ENCODE data around the gene HK3.

DNA sequence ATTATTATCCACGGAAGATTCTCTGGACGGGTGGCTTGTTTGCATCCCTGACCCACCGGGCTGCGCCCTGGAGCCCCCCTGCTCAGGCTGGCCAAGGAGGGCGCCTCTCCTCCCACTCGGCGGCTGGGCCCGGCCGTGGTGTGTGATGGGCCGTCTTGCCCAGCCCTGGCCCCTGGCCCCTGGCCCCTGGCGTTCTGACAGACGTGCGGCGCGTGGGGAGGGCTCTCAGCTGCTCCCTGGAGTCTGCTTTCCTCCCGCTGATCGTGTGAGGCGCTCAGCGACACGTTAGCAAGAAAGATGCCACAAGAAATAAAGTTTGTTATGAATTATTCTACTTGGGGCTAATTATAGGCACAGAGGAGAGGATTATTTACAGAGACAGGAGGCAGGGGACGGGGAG, 55.5 kb downstream of the HK3 start:
- no peak for TF ChIP-seq EGR1 (IDR thresholded peaks at IDR 0.05; ENCODE audit: low read depth in 2 of 2)
- no peak for TF ChIP-seq CTCF (IDR thresholded peaks at IDR 0.05; ENCODE audit: low read depth, low read length, missing input control)
- TF ChIP-seq, protein P1, sequence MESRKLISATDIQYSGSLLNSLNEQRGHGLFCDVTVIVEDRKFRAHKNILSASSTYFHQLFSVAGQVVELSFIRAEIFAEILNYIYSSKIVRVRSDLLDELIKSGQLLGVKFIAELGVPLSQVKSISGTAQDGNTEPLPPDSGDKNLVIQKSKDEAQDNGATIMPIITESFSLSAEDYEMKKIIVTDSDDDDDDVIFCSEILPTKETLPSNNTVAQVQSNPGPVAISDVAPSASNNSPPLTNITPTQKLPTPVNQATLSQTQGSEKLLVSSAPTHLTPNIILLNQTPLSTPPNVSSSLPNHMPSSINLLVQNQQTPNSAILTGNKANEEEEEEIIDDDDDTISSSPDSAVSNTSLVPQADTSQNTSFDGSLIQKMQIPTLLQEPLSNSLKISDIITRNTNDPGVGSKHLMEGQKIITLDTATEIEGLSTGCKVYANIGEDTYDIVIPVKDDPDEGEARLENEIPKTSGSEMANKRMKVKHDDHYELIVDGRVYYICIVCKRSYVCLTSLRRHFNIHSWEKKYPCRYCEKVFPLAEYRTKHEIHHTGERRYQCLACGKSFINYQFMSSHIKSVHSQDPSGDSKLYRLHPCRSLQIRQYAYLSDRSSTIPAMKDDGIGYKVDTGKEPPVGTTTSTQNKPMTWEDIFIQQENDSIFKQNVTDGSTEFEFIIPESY (IDR thresholded peaks at IDR 0.05): no peak

Data from liver (tissue), 3 donors.